NB4 (cell line): ENCODE results near the gene STK38L.
A peak's percentile ranks its signal among the peaks of the same experiment; 100 is the strongest.

ENCODE experiments used
- DNase-seq: peaks from one replicate; pipeline ENCODE4 v3.0.0; 2010; ENCODE audit warnings: low read depth
- H3K4me3 ChIP-seq: one replicate; pipeline ENCODE4 v1.5.1; 2011; ENCODE audit warnings: mild to moderate bottlenecking, low read depth, low read length, moderate library complexity
- MYC ChIP-seq: IDR thresholded peaks from 2 replicates; pipeline ENCODE4 v1.6.1; 2011; ENCODE audit warnings: low read depth, low read length
- POLR2A ChIP-seq: IDR thresholded peaks from 2 replicates; pipeline ENCODE4 v1.6.1; 2011; ENCODE audit warnings: mild to moderate bottlenecking; ENCODE audit not compliant: insufficient read length; ENCODE audit errors: extremely low read depth
- TF ChIP-seq, protein P1 (sequence below): IDR thresholded peaks from one replicate; pipeline ENCODE4 v1.5.1; 2012; ENCODE audit warnings: low read depth, low read length
- TF ChIP-seq, protein P2 (sequence below): IDR thresholded peaks from 2 replicates; pipeline ENCODE4 v1.6.1; 2011; ENCODE audit warnings: low read depth, low read length

Gene STK38L

DNA sequence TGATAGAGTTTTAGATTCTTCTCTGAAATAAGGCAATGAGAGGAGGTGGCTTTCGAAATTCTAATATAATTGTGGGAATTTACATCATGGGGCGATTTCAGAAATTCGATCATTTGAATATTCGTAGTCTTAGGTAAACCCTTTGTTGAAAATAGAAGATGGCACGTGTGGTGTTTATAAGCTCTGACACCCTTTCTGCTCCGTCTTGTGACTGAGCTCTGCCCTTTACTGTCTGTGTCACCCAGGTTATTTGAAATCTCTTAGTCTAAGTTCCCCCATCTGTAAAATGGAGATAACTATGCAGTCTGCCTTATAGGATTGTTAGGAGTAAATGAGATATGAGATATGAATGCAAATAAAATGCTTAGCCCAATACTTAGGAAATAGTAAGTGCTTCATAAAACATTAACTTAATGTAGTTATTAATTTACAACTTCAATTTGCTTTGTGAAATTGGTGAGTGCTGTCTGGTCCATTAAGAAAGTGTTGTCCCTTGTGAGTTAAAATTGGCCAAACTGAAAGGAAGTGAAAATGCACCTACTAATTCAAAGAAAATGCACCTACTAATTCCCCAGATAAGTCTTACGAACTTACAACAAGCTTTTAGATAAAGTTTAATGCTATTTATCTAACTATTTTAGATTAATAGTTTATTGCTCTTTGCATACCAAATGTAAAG is 90.1 kb downstream of the STK38L start:
- DNase-seq, result peak; percentile 52
- TF ChIP-seq, protein P1, sequence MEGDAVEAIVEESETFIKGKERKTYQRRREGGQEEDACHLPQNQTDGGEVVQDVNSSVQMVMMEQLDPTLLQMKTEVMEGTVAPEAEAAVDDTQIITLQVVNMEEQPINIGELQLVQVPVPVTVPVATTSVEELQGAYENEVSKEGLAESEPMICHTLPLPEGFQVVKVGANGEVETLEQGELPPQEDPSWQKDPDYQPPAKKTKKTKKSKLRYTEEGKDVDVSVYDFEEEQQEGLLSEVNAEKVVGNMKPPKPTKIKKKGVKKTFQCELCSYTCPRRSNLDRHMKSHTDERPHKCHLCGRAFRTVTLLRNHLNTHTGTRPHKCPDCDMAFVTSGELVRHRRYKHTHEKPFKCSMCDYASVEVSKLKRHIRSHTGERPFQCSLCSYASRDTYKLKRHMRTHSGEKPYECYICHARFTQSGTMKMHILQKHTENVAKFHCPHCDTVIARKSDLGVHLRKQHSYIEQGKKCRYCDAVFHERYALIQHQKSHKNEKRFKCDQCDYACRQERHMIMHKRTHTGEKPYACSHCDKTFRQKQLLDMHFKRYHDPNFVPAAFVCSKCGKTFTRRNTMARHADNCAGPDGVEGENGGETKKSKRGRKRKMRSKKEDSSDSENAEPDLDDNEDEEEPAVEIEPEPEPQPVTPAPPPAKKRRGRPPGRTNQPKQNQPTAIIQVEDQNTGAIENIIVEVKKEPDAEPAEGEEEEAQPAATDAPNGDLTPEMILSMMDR, result no peak
- TF ChIP-seq POLR2A, result no peak
- TF ChIP-seq, protein P2, sequence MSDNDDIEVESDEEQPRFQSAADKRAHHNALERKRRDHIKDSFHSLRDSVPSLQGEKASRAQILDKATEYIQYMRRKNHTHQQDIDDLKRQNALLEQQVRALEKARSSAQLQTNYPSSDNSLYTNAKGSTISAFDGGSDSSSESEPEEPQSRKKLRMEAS, result peak; percentile 44; the same call in 1 of the 2 replicates
- H3K4me3 ChIP-seq, result peak overlapping the region; percentile 63

DNA sequence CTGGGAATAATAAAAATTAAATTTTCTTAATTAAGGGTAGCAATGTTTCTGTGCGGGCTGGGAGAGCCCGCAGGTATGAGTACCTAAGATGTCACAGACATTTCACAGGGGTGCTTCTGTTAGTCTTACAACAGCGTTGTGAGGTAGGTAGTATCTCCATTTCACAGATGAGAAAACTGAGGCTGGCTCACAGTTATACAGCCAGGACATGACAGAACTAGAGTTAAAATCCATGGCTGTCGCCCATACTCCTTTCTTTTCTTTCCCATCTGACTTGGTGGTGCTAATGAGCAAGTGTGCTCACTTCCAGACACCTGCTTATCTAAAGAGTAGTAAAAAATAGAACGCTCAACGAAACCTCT is 90.6 kb downstream of the STK38L start:
- no peak for DNase-seq
- TF ChIP-seq, protein P2, result no peak
- TF ChIP-seq MYC (no peak), POLR2A (no peak)
- TF ChIP-seq, protein P1, result no peak
- H3K4me3 ChIP-seq, result no peak overlapping the region

DNA sequence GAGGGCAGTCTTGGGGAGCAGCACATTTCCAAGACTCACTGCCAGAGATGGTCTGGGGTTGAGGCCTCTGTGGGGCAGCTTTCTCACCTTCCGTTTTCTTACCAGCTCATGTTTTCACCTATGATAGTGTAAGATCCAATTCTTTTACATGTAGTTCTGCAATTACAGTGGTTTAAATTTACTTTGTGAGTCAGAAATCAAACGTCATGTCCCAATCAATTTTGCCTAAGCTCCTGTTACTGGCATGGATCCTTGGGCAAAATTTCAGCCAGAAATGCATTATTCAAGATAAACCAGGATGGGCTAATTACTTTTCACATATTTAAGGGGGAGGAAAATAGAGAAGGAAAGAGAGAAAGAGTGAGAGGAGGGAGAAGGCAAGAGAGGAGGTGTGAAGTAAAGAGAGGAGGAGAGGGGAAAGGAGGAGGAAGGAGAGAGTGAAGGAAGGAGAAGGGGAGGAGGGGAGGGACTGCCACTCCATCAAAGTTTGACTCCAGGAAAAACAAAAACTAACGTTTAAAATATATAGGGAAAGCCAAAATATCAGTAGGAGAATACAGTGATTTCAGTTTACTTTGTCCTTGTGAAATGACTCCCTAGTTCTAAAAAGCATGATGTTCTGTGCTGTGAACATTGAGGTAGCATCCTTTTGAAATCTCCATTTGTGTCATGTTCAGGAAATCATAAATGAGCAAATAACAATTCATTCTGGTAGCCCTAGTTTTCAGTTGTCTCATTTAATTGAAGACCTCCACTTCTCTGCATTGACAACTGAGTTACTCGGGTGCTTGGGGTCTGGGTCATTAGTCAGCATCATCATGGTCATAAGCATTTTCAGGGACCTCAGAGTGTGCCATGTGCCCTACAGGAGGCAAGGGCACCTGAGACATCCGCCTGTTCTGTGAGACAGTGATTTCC is 91.5 kb downstream of the STK38L start:
- no peak overlapping the region for H3K4me3 ChIP-seq
- TF ChIP-seq, protein P1, result no peak
- TF ChIP-seq, protein P2, result no peak
- TF ChIP-seq MYC, result no peak
- no peak for DNase-seq

DNA sequence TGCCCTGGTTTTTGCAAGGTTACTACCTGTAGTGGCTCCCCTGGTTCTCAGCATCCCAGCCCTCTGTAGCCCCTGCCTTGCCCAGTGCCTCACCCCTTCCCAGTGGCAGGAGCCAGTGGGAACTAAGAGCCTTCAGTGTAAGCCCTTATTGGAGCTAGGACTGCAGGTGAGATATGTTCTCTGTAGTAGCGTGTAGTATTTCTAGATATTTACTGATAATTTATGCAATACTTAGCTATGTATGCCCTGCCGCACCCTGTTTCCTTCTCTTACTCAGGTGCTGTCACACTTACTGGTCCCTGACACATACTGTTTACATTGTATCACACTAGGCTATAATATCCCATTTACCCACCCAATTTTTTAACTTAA is 92.2 kb downstream of the STK38L start:
- no peak overlapping the region for H3K4me3 ChIP-seq
- no peak for DNase-seq
- no peak for TF ChIP-seq POLR2A
- TF ChIP-seq, protein P2, result no peak
- TF ChIP-seq, protein P1, result no peak
- no peak for TF ChIP-seq MYC

DNA sequence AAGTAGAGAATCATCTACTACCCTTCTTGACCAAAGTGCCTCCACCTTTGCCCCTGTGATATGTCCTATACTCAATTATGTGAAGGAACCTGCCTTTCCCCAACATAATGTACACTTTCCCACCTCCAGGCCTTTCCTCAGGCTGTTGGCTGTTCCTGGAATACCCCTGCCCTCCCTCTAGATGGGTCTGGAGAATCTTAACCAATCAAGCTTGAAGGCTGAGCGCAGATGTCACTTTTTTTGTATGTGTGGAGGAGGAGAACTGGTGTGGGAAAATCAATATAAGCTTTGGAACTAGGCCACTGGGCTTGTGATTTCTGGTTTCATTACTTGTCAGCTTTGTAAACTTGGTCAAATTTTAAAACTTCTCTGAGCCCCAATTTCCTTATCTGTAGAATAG is 93.3 kb downstream of the STK38L start:
- no peak for TF ChIP-seq MYC
- TF ChIP-seq, protein P2, result no peak
- TF ChIP-seq, protein P1, result no peak
- TF ChIP-seq POLR2A, result no peak
- DNase-seq, result no peak
- no peak overlapping the region for H3K4me3 ChIP-seq

DNA sequence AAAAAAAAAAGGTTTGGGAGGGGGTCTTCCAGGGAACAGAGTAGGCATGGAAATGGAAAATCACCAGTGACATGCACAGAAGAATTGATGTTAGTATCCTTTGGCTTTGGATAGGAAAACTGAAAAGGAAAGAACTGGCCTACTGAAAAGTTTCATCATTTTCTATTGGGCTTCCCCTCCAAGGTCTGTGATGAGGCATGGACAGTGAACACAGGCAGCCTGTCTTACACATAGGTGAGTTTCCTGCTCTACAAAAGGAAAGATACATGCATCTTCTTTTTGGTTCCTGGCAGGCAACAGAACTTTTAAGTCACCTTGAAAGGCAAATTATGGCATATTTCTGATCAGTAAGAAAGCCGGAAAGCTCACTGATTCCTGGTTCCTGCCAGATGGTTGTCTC is 94.4 kb downstream of the STK38L start:
- no peak overlapping the region for H3K4me3 ChIP-seq
- TF ChIP-seq, protein P1, result no peak
- TF ChIP-seq MYC, result no peak
- TF ChIP-seq, protein P2, result no peak
- TF ChIP-seq POLR2A, result no peak
- no peak for DNase-seq
